SK-N-SH (cell line): ENCODE measurements around the gene ZCWPW2.

Experiments
- EP300 ChIP-seq, 2 experiments: IDR thresholded peaks; 2 replicates each; pipeline versions ENCODE4 v1.4.0 to v1.6.1; 2012; ENCODE audit warnings: borderline replicate concordance in 1 of 2, low read depth in 1 of 2, low read length in 1 of 2
- GABPA ChIP-seq: IDR thresholded peaks from 2 replicates; pipeline ENCODE4 v1.4.0; 2012; ENCODE audit warnings: low read depth, mild to moderate bottlenecking
- MXI1 ChIP-seq: IDR thresholded peaks from 2 replicates; pipeline ENCODE4 v1.6.1; 2012; ENCODE audit warnings: mild to moderate bottlenecking, low read depth, low read length, improper control_type of control experiment
- POLR2AphosphoS5 ChIP-seq: IDR thresholded peaks from 2 replicates; pipeline ENCODE4 v1.6.1; 2012; ENCODE audit warnings: low read depth, low read length
- REST ChIP-seq: IDR thresholded peaks from 2 replicates; pipeline ENCODE4 v1.6.1; 2012; ENCODE audit warnings: mild to moderate bottlenecking, low read depth, low read length, moderate library complexity
- RXRA ChIP-seq: IDR thresholded peaks from 2 replicates; pipeline ENCODE4 v1.4.0; 2012; ENCODE audit warnings: low read depth, mild to moderate bottlenecking, borderline replicate concordance
- SIN3A ChIP-seq: IDR thresholded peaks from 2 replicates; pipeline ENCODE4 v1.6.1; 2012; ENCODE audit warnings: low read depth, mild to moderate bottlenecking, low read length, moderate library complexity, borderline replicate concordance
- USF2 ChIP-seq: fragments of 150-350 bp; IDR thresholded peaks from 2 replicates; pipeline ENCODE4 v1.6.1; 2017; ENCODE audit warnings: antibody characterized with exemption, low read length, low read depth, borderline replicate concordance
- TF ChIP-seq, protein P1 (sequence below): fragments of 200-600 bp; sonication (generic); IDR thresholded peaks from 2 replicates; pipeline ENCODE4 v1.6.1; 2017; ENCODE audit warnings: antibody characterized with exemption, mild to moderate bottlenecking, moderate library complexity

DNA sequence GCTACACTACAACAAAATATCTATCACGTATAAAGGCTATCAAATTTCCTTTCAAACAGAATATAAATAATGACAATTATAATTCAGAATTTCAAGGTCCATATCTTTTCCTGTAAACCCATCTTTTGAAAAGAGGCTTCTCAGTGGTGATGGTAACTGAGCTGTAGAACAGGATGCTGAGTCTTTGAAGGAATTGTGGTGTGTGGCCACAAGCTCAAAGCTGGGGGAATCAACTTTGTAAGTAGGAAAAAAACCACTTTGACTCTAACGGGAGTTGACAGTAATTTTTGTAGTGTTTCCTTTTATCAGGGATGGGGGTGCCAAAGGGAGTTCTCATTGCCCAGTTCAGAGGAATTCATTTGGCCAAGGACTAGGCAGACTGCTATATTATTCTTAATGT, 13.3 kb upstream of the ZCWPW2 start:
- no peak for TF ChIP-seq EP300 (IDR thresholded peaks at IDR 0.05; ENCODE audit: borderline replicate concordance in 1 of 2, low read depth in 1 of 2, low read length in 1 of 2)
- TF ChIP-seq, protein P1, sequence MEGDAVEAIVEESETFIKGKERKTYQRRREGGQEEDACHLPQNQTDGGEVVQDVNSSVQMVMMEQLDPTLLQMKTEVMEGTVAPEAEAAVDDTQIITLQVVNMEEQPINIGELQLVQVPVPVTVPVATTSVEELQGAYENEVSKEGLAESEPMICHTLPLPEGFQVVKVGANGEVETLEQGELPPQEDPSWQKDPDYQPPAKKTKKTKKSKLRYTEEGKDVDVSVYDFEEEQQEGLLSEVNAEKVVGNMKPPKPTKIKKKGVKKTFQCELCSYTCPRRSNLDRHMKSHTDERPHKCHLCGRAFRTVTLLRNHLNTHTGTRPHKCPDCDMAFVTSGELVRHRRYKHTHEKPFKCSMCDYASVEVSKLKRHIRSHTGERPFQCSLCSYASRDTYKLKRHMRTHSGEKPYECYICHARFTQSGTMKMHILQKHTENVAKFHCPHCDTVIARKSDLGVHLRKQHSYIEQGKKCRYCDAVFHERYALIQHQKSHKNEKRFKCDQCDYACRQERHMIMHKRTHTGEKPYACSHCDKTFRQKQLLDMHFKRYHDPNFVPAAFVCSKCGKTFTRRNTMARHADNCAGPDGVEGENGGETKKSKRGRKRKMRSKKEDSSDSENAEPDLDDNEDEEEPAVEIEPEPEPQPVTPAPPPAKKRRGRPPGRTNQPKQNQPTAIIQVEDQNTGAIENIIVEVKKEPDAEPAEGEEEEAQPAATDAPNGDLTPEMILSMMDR: no peak
- TF ChIP-seq RXRA: no peak
- TF ChIP-seq REST: no peak
- TF ChIP-seq POLR2AphosphoS5: no peak
- no peak for TF ChIP-seq USF2
- no peak for TF ChIP-seq SIN3A
- no peak for TF ChIP-seq GABPA
- TF ChIP-seq MXI1: no peak
